ENCODE results near the gene PSAP.

PSAP gene

DNA sequence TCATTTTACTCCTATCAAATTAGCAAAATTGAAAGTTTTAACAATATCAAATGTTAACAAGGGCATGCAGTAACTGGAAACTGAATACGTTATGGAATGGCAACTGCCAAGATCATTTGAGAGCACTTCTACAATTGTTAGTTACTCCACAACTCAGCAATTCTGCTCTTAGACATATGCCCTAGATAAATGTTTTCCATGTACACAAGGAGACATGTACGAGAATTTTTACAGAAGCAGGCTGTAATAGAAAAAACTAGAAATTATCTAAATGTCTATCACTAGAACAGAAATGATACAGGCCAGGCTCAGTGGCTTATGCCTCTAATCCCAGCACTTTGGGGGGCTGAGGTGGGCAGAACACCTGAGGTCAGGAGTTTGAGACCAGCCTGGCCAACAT is 7.0 kb downstream of the PSAP start:
- DNase-seq: no peak

DNA sequence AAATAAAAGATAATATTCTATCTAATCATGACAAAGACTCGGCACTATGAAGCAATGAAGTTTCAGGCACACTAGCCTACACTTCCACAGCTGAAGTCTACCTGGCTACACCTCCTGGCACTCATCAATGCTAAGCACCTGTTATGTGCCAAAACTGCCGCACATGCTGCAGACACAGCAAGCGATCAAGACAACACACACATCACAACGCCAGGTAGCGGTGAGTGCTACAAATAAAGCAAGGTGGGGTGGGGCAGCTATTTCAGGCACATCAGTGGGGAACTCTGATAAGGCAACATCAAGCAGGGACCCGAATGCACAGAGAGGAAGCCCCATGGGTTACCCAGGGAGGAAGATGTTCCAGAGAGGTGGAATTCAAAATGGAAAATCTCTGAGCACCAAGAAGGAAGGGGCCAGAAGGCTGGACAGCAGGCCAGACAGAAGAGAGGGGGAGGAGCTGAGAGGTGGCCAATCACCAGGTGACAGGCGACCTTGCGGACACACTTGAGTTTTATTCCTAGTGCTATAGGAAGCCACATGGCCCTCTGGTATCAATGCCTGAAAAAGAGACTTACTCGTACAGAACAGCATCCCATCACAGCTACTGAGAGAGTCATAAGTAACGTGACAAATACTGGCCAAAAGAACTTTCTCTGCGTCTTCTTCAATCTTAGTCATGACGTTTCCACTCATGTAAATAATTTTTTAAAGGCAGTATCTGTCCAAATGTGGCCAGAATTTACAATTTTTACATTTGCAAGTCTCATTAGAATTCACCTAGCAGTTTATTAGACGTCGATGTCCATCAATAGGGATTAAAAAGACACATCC is 8.0 kb downstream of the PSAP start:
- DNase-seq: no peak

DNA sequence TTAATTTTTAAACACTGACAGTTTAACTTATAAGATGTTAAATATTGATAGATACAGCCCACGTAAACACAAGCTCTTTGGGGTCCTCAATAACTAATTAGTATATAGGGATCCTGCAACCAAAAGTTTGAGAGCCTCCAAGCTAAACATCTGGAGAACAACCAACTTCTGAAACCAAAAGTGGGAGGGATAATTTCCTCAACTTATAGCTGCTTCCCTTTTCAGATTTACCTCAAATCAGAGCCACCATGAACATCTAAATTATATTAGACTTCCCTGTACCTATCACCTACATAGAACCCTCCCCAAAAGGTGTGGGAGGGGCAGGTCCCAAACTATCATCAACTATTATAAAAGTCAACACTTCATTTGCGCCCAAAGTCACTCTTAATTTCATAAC is 8.6 kb downstream of the PSAP start:
- no peak for DNase-seq

DNA sequence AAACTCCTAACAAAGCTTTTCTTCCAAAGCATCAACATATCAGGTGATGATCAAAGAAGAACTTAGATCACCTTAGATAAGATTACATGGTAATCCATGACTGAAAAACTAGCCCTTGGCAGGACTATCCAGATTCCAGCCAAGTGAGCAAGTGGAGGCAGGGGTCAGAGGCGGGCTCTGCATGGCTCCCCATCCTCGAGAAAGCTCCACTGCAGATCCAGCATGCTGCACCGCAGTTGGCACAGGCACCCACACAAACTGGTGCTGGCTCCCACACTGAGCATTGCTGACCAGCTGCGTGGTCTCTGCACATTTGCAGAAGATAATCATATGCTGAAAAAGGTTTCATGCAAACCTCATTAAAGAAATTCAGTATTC is 10.1 kb downstream of the PSAP start:
- DNase-seq: no peak

DNA sequence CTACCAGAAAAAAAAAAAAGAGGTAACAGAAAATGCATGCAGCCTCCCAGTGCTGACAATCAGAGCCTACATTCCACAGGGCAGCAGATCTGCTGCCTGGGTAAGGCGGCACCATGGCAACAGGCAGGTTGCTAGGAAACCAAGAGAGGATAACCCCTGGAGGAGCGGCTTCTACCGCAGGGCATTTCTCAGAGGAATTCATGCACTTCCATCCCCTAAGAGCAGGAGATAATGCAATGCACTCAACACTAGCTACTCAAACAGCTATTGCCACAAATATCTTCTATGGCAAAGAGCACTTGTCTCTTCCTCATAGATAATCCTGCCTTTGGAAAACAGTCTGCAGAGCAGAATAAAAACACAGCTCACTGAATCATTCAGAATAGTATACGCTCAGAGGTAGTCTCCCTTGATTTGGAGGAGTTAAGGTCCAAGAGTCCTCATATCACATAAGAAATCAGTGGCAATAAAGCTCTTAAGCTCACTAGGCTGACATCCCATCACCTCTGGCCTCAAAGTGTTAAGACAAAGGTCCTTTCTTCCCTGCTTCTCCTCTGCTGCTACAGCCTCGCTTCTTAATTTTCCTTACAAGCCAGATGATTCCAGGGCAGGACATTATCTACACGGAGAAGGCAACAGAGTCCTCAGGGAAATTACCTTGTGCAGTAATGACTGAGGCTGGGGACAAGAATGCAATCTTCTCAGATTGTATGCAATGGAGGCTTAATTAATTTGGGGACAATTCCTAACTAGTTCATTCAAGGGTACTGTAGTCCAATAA is 10.7 kb downstream of the PSAP start:
- DNase-seq: peak; percentile 100

DNA sequence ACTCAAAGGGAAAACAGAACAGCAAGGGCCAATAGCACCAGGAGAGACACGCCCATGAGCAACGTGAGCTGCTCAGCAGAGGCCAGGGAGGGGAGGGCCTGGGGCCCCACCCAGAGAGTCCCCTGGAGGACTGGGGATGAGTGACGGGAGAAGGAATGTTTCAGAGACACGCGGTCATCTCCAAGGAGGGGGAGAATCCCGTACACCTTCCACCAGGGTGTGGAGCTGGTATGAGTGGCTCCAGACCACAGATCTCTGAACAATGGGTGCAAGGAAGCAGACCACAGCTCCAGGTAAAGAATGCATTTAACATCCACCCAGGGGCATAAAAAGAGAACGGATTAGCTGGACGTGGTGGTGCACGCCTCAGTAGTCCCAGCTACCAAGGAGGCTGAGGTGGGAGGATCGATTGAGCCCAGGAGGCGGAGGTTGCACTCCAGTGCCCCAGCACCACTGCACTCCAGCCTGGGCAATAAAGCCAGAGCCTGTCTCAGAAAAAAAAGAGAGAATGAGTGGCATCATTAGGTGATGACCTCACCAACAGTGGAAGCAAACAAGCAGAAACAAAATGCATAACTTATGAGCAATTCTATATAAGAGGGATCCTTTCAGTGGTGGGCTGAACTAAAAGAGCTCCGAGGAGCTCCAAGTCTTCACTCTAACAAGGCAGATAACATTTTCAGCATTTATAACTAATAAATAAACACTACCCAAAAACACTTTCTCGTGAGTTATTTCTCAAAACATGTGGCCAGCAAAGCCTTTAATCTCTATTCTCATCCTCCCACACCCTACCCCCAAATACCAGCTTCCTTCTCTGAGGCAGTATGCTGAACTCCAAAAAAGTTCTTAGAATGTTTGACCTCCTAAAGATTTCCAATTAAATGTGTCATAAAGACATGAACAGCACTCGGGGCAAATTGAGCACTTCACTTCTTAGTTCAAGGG is 12.5 kb downstream of the PSAP start:
- peak; percentile 97 for DNase-seq

DNA sequence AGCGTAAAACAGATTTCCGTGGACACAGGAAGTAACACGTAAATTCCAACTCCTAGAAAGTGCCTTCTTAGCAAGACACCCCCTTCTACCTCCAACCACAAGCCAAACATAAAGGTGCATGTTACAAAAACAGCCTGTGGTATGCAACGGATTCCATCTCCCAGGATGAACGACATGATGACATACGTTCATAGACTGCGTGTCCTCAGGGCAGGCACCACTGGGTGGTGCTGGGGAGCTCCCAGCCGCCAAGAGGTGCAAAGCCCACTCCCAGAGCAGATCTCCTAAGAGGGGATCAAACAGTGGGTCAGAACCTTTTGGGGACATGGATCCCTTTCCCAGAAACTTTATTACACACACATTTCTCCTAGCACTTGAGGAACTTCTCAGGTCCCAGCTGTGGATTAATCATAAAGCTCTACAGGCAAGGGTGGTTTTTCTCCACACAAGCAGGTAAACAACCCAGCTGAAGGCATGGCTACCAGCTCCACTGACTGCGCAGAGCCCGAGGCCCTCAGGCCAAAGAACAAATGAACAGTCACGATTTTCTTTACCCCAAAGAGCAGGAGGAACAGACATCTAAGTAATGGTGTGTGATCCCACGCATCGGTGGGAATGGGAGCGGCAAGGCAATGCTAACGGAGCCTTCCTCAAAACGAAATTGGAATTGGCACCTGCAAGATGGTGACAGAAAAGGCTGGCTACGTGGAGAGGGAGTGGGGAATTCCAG is 13.8 kb downstream of the PSAP start:
- peak; percentile 47 for DNase-seq

DNA sequence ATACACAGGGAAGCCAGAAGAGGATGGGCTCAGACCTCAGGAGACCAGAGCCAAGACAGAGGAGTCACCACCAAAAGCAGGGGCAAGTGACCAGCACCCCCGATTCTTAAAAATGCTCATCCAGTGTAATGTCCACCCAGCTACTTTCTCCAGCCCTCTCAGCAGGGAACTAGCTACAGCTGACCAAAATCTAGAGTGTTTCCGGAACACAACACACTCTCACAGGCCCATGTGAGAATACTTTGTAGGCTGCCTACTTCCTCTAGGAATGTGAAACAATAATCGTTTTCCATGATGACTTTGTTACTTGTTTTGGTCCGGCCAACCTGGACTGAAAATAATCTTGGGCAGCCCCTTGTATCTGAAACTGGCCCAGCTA is 14.5 kb downstream of the PSAP start:
- DNase-seq: no peak

DNA sequence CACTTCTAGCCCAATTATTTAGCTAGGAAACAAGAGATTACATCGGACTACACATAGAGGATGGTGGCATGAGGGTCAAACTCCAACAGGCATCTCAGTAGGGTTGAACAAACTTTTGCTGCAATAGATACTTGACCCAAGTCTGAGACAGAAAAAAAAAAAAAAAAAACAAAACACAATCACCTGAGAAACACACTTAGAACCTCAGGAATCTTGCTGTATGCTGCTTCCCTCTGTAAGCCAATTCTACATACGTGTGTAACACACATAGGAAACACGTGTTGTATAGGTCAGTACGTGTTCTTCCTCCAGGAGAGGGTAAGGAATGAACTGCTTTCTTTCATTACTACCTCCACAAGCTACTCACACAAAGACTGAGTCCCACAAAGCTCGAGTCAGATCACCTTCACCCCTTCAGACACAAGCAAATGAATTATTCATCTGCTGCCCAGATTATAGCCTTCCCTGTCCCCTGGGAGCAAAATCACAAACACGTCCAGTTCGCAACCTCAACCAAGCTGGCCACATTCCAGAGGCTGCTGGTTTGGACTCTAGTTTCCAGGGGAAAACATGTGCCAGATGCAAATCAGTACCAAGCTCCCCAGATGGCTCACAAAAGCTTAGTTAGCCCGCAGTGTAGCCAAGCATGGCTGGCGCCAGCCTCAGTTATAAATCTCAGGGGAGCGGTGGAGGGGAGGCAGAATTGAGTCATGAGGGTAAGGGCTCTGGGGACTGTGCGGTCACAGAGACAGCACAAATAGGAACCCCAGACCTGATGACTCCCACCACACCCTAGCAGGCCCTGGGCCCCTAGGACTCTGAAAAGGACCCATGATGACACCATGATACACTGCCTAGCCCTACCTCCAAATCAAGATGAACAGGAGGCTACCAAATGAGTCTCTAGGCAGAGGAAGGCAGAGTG is 15.1 kb downstream of the PSAP start:
- peak; percentile 35 for DNase-seq

DNA sequence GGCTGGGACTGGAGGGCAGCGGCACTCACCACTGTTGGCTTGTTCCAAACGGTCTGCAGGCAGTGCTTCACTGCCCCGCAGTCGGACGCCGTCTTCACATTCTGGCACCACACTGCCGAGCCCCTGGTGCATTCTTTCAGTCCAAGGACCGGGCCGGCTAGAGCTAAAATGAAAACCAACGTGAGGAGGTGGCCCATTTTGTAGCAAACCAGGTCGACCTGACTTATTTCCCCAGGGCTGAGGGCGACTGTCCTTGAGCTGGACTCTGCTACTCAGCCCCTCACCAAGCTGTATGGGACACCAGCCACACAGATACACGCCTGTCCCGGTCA is 16.7 kb downstream of the PSAP start:
- no peak for DNase-seq

DNA sequence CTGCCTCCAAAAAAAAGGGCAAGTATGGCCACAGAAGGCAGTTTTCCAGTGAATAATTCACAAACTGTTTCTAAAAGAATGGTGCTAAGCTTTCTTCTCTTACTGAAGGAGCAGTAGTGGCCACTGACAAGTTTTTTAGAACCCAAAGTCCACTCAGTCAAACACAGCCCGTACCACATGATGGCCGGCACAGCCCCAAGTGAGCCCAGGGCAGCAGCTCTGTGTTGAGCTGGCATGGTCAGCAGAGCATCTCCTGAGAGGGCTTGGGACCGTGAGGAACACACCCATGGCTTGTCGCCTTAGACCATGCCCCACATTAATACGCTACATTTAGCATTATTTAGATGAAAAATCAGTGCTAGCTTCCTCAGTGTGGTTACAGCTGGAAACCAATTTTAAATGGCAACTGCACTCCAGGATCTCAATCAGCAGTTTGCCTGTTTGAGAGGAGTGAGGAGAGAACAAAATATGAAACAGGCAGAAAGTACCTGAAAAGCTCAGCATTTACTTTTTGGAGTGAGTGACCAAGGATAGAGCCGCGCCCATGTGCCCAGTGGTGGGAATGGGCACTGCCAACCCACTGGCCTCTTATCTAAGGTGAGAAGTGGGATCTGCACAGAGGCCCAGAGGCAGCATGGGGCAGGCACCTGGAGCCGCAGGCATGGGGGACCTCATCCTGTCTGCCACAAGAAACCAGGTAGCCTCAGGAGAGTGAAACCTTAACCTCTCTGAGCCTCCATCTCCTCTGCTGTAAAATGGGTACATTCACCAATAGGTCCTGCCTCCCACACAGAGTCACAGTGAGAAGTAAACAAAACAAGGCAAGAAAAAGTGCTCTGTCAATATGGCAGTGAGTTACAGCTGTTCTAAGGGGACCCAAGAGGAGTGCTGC is 17.4 kb downstream of the PSAP start:
- no peak for DNase-seq

DNA sequence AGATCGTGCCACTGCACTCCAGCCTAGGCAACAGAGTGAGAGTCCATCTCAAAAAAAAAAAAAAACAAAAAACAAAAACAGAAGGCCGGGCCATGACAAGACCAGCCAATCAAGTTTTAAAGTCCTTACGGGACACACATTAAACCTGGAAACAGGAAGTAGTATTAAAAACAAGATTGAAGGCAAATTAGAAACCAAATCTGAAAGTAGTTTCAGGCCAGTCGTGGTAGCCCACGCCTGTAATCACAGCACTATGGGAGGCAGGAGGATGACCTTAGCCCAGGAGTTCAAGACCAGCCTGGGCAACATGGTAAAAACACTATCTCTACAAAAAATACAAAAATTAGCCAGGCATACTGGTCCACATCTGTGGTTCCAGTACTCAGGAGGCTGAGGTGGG is 18.1 kb downstream of the PSAP start:
- DNase-seq: no peak

DNA sequence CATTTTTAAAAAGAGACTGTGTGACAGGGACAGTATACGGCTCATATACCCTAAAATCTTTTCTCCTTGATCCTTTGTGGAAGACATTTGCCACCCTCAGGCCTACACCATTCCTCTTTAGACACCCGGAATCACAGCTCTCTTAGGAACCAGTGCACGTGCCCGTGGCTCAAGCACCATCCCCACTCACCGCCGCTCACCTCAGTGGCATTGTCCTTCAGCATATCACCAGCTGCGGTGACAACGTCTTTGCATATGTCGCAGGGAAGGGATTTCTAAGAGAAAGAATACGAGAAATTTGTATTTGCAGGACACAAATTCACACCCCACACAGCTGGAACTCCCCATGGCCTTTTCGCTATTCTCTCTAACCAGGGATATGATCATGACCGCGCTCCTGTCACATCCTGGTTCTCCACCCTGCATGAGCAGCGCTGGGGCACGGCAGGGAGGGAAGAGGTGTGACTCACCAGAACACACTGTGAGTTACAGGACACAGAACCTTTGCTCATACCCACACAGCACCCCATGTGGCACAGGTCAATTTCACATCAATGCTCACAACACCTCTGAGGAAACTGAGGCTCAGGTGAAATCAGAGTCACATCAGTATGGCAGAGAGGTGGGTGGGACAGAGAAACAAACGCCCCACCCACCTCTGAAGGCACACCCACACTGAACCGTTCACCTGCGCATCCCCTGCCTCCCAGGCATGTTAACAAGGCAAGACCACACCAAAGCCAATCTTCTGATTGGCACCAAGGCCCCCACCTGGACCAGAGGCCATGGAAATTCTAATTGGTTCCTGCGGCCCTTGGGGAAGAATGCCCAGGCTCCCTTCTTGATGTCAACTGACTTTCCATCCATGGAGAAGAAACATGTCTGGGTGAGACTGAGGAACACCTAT is 19.2 kb downstream of the PSAP start:
- DNase-seq: peak; percentile 48

DNA sequence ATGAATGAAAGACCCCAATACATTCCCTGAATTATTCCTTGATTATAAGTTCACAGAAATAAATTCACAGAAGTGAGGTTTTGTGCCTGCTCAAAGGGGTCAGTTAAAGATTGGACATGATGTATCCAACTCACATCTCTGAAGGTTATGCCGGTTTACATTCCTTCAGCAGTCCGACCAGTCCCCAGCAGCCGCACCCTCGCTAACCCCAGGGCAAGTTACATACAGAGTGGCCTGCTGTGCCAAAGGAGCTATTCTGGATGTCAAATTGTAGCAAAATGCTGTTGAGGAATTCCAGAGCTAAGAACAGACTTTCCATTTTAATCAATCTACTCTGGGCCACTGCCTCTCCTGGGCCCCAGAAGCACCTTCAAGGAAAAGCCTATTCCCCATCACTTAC is 20.3 kb downstream of the PSAP start:
- DNase-seq: no peak

DNA sequence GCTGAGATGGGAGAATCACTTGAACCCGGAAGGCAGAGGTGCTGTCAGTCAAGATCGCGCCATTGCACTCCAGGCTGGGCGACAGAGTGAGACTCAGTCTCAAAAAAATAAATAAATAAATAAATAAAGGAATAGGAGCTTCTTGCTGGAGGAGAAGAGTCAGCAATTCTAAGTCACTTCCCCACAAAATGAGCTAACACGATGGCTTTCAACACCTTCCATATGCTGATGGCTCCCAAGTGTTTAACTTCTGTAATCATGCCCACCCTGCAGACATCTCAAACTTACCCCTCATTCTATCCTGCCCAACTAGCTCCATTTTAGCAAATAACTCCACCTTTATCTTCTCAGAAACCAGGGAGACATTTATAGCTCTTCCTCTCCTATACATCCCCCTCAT is 21.2 kb downstream of the PSAP start:
- no peak for DNase-seq

DNA sequence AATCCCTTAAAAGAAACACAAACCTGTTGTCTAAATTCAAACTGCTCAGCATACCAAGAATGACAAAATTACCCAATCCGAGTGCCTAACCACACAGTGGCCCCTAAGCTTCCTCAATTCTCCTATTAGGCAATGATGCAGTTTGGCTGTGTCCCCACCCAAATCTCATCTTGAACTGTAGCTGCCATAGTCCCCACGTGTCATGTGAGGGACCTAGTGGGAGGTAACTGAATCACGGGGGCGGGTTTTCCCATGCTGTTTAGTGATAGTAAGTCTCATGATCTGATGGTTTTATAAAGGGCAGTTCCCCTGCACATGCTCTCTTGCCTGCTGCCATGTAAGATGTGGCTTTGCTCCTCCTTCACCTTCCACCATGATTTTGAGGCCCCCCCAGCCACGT is 21.9 kb downstream of the PSAP start:
- no peak for DNase-seq

DNA sequence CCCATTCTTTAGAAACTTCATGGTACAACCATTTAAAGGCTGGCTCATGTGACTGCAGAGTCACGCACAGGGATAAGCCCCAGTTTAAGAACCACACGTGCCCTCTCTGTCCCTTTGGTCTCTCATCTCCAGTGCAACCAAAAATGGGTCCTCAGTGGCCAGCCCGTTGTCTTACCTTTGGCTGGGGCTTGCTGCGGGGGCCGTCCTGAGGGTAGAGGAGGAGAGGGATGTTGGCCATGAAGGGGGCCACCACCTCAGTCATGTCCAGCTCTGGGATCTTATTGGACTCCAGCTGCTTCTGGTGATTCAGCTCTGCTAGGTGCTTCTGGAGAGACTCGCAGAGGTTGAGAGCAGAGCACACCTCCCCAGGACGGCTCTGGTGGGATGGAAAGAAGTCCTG is 22.3 kb downstream of the PSAP start:
- no peak for DNase-seq

DNA sequence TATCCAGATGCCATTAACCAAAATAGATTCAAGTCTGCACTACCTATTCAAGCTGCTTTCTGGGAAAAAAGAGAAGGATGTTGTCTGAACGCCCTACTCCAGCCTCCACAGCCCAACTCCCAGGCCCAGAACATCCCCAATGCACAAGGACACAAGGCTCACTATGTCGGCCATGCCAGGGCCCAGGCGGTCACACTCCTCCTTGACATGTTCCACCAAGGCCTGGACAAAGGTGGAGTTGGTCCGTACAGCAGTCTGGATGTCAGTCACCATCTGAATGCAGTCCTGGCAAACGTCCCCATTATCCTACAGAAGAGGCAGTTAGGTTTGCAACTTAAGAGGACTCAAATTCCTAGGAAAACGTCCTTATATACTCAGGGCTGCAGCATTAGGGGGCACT is 23.2 kb downstream of the PSAP start:
- no peak for DNase-seq

DNA sequence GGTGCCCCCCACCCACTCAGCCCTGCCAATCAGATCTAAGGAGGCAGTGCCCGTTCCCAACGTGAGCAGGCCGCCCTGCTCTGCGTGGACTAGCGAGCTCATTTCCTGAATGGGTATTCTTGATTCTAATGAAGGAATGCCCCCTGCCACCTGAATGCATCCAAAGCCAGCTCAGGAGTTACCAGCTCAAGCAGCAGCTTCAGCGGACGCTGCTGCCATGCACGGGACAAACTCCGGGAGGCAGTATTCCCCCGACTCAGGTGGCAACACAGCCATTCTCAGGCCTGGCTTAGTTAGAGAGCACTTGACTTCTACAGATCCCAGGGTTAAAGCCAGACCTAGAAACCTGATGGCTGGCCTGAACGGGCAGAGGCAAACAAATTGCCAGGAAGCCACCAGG is 25.8 kb downstream of the PSAP start:
- no peak for DNase-seq

DNA sequence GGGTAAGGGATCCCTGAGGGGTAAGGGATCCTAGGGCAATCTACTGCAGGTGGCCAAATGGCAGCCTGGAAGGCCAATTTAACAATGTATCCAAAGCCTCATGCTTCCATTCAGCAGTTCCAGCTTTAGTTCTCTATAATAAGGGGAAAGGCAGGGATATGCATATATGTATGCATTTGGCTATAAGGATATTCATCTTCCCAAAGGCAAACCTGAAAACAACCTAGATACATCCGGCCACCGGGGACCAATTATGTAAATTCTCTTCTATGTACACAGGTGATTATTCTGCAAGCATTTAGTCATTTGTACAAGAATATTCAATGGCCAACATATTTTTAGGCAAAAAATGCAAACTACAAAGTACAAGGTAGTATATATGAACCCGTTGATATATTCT is 26.7 kb downstream of the PSAP start:
- no peak for DNase-seq

Data from NCI-H226 (cell line).